HG03432 (cell line): ENCODE data around the gene EREG.
"Not testable (repeated sequence)": the region's sequence is repeated elsewhere in the genome, so short reads cannot be mapped to it uniquely, and the experiment has no call there.

Experiments used
- ATAC-seq: cut with Tn5 transposase; IDR thresholded peaks from one replicate; pipeline ENCODE4 v1.9.1; 2021; ENCODE audit warnings: mild to moderate bottlenecking, moderate library complexity; ENCODE audit not compliant: unreplicated experiment

Gene EREG

GRCh38 chr4:74340421-74340820 lies 24.5 kb upstream of the EREG start:
- not testable (repeated sequence) for ATAC-seq

DNA sequence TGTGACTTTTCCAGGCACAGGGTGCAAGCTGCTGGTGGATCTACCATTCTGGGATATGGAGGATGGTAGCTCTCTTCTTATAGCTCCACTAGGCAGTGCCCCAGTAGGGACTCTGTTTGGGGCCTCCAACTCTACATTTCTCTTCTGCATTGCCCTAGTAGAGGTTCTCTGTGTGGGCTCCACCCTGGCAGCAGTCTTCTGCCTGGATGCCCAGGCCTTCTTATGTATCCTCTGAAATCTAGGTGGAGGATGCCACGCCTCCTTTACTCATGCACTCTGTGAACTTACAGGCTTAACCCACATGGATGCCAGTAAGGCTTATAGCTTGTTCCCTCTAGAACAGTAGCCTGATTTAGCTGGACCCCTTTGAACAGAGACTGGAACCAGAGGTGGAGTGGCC lies 20.9 kb upstream of the EREG start:
- ATAC-seq = no peak

GRCh38 chr4:74353858-74354257 lies 11.1 kb upstream of the EREG start:
- no peak for ATAC-seq

DNA sequence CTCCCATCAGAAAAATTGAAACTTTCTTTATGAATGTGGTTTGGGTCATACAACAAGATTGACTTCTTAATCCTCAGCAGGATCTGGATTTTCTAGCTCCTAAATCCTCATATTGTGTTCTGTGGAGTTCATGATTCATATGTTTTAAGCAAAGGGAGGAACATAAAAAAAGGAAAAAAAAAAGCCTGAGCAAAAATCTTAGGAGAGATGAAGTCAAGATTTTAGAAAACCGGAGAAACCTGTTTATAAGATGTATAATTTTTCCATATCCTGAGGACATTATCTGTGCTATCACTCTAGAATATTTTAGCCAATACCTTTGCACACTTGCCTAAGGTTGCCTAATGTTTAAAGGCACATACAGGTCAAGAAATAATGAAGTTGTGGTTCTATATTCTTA lies 7.0 kb upstream of the EREG start:
- no peak for ATAC-seq

GRCh38 chr4:74361671-74362070 lies 3.3 kb upstream of the EREG start:
- no peak for ATAC-seq

DNA sequence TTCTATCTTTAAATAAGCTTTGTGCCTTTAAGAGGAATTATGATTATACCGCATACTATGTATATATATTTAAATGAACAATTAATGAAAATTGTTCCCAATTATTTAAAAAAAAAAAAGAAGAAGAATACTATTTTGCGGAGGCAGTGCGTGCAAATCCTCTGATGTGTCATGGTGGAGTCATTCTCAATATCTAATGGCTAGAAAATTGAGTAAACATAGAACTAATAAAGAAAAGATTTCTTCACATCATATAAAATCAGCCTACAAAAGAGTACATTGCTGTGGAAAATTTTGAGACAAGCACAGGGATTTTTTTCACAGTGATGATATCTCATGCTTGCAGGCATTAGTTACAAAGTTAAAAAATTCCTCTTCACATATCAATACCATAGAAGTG lies 2.6 kb upstream of the EREG start:
- no peak for ATAC-seq

GRCh38 chr4:74364256-74364651 lies 691 bp upstream of the EREG start:
- peak; percentile 6 for ATAC-seq

DNA sequence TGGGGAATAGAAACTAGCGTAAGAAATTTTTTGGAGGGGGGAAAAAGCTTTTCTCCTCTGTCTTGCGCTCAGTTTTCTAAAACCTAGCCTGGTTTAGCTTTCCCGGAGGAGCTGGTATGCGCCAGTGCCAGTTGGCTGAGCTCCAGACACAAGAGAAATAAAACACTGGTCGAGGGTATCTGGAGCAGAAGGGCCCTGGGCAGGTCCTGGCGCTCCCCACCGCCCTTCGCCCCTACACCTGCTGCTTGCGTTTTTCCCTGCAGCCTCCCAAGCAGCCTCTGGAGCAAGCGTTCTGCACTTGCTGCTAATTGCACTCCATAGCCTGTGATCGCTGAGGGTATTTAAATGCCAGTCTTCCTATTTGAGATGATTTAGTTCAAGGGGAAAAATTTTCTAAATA lies 816 bp downstream of the EREG start:
- ATAC-seq = no peak

DNA sequence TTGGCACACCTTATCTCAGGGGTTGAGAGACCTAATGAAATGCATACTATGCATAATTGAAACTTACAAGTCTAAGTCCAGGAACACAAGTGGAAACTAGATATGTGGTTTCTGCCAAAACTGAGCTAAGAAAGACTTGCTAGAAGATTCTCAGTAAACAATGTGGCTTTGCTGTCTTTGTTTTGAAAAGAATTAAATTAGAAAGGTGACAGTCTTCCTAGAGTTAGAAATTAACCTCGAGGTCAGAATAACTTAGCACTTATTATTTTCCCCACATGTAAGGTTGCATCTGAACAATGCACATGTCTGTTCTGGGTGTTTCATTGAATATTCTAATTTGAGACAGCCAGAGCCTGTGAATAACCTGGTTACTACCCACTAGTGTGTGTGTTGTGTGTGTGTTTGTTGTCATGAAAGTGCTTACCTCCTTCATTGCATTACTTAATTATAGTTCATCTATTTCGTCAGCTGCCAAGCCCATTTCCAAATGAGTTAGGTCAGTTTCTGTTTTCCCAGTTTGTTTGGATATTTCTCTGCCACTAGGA lies 1.5 kb downstream of the EREG start:
- peak; percentile 39 for ATAC-seq

DNA sequence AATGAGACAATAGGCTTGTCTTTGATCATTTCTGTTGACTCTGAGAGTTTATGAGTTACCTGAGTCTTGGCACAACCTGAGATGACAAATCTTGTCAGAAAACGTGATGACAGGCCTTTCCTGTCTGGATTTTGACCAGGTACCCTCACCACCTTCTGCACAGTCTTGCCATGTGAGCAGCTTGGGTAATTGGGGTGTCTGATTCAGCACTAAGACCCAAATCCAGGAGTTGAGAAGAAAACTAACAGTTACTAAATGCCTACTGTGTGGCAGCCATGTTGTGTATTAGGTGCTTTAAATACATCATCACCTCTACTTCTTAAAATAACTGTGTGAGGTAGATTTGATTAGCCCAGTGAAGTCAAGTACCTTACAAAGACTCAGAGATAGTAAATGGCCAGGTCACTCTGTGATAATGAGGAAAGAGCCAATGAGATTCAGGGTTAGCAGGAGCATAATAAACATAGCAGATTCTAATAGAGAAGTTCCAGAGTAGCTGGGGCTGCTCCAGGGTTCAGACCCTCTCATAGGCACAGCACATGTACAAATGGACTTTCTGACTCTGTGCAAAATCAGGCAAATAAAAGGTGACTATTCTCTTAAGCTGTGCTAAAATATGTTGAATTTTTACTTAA lies 2.8 kb downstream of the EREG start:
- no peak for ATAC-seq

GRCh38 chr4:74368596-74368995 lies 3.7 kb downstream of the EREG start:
- ATAC-seq = no peak

GRCh38 chr4:74369855-74370254 lies 4.9 kb downstream of the EREG start:
- ATAC-seq = no peak

DNA sequence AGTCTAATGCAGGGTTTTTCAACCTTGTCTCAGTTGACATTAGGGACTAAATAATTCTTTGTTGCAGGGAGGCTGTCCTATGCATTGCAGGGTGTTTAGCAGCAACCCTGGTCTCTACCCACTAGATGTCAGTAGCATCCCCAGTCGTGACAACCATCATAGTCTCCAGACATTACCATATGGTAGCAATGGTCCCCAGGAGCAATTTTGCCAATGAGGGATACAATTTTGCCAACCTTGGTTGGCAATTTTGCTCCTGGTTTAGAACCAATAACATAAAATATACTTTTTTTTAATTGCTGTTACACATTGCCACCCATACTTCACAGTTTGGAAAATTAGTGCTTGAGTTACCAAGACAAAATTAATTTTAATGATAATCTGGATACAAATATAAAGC lies 6.0 kb downstream of the EREG start:
- peak; percentile 81 for ATAC-seq

DNA sequence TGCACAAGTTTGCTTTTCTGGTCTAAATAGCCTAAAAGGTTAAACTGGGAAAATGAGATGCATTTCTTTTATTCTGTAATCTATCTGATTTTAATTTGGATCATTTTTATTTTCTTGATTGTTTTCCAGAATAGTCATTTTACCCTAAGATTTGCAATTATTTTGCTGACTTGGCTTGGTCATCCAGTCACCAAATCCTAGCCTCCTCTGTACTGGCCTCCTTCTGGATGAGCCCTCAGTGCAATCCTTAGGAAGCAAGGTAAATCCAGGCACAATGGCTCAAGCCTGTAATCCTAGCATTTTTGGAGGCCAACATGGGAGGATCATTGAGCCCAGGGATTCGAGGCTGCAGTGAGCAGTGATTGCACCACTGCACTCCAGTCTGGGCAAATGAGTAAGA lies 9.2 kb downstream of the EREG start:
- ATAC-seq = no peak

GRCh38 chr4:74374561-74375327 lies 9.8 kb downstream of the EREG start:
- no peak for ATAC-seq

DNA sequence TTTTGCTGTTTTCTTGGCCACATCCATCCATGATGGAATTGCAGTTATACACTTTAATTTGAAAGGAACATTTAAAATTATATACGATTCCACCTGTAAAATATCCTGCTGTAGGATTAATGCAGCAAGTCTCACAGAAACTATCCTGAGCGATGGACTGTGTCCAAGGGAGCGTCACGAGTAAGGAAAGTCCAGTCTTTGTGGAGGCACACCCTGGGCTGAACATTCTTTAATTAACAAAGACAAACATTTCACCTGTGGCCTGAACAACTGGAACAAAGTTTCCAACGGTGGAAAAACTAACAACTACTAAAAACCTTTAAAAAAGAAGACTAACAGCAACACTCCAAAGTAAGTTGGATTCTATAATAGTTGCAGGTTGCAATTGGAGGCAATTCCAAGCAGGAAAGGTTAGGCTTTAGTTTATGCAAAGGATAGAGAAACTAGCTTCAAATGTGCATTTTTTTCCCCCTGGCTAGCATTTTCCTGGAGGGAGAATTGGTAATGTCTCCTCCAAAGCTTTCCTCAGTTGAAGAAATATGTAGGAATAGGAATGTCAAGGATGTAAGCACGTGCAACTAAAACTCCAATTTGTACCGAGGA lies 11.0 kb downstream of the EREG start:
- ATAC-seq = no peak

- peak; percentile 64 for ATAC-seq
These were observed 12.0 kb downstream of the EREG start for GRCh38 chr4:74376888-74377483.

DNA sequence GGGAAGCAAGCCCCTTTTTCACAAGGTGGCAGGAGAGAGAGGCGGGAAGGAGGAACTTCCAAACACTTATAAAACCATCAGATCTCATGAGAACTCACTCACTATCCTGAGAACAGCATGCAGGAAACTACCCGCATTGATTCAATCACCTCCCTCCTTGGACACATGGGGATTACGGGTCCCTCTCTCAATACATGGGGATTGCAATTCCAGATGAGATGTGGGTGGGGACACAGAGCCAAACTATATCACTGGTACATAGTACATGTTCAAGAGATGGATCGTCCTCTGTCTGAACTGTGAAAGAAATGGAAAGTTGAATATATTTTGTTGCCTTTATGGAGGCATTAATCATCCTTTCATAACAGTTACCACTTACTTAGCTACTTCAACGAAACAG lies 12.8 kb downstream of the EREG start:
- ATAC-seq = no peak

DNA sequence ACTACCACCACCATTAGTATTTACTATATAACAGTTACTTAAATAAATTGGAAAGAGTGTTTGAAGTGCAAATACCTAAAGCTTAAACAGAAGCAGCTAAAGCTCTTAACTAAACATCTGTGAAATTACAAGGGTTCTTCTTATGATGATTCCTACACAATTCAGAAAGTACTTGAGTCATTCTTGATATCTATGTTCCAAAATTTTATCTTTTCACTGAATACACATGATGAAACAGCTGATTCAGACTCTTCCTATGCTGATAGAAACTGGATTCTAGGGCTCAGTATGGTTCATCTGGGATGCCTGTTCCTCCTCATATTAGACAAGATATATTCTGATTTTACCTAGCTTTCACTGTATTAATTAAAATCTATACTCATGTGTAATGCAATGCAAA lies 13.6 kb downstream of the EREG start:
- no peak for ATAC-seq

DNA sequence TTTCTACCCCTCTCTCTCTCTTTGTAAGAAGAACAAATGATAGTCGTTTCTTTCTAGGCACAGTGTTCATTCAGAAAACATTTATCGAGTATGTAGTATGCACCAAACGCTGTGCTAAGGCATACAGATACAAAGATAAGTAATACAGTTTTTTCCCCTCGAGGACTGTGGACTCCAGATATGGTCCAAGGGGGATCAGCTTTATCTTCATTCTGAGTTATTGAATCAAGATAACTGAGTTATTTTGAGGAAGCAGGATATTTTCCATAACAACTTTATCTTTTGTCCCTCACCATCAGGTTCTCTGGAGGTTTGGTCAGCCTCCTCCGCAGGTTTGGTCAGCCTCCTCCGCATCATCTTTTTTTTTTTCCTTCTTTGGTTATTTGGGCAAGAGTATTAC lies 15.0 kb downstream of the EREG start:
- ATAC-seq = no peak

DNA sequence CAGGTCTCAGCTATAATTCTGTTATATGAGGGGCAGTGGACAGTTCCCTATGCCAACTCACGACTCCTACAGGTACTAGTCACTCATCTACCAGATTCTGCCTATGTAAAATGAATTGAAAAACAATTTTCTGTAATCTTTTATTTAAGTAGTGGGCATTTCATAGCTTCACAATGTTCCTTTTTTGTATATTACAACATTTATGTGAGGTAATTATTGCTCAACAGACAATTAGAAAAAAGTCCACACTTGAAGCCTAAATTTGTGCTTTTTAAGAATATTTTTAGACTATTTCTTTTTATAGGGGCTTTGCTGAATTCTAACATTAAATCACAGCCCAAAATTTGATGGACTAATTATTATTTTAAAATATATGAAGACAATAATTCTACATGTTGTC lies 20.4 kb downstream of the EREG start:
- ATAC-seq = no peak

- ATAC-seq = no peak
These were observed 21.2 kb downstream of the EREG start for GRCh38 chr4:74386159-74386558.
